ENCODE data around the gene ECHS1. TPM values are rescaled to one million over a fixed set of nuclear protein-coding genes. Genes with fewer than 3 reads are reported as not detected.
"Not testable (repeated sequence)": the region's sequence is repeated elsewhere in the genome, so short reads cannot be mapped to it uniquely, and the experiment has no call there.

The ECHS1 gene
- polyA plus RNA-seq, 2 of the 4 experiments (the other 2 are of a cell fraction), result 66.7 to 133 TPM

DNA sequence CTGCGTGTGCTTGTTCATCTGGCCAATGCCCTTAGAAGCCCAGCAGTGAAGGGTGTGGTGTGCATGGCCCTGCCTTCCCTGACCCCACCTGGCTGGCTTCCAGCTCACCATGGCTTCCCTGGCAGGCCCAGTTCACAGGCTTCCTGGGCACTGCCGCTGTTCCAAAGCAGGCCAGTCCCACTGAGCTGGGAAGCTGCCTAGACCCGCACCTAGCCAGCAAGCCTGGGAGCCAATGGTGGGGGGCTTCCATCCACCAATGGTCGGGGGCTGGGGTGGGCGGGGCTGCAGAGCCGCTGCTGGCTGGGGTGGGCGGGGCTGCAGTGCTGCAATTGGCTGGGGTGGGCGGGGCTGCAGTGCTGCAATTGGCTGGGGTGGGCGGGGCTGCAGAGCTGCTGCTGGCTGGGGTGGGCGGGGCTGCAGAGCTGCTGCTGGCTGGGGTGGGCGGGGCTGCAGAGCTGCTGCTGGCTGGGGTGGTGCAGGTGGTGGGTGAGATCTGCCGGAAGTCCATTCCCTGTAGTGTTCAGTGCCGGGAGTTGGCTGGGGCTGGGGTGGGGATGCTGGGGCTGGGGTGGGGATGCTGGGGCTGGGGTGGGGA is 48.9 kb downstream of the ECHS1 start:
- Histone ChIP-seq H3K9me3 (no peaks in the 10 kb centered on the region; the same call in 2 of the 3 replicates), H3K4me2 (peak overlapping the region; percentile 68), H3K27ac (peak overlapping the region; percentile 64 to 76), H3K4me1 (peaks cover 24% of the 10 kb centered on the region), H3K4me3 (peak overlapping the region; percentile 36)
- no peak for TF ChIP-seq KDM1A (IDR thresholded peaks at IDR 0.05; ENCODE audit: low read depth)
- no peak for TF ChIP-seq ELK1 (IDR thresholded peaks at IDR 0.05; ENCODE audit: low read depth, low read length)
- ChIA-PET POLR2A (interaction anchor here (0.6 kb wide), 1 partner anchor 37 kb away, joined by 4 read pairs; no protein-coding TSS in a partner anchor), CTCF (interaction anchor here (1.3 to 1.5 kb wide), 3 partner anchors 9 to 16 kb away, joined by 3 to 9 read pairs (median 4); no protein-coding TSS in a partner anchor)
- peak; percentile 69 to 80 for ATAC-seq
- DNase-seq (ENCODE audit: low read depth in 1 of 2, low spot score in 1 of 2), result peak; percentile 69 to 77
- 20% methylated on average over 1 of the region's 13 CpGs for WGBS (ENCODE audit: missing lambda C conversion rate)
- no peak for FAIRE-seq

GRCh38 chr10:133322064-133322709 is 51.0 kb downstream of the ECHS1 start:
- H3K27ac ChIP-seq; DNase-seq (ENCODE audit: low read depth in 1 of 2, low spot score in 1 of 2); POLR2A ChIA-PET; H3K4me2 ChIP-seq; FAIRE-seq; H3K9me3 ChIP-seq; ATAC-seq; H3K4me3 ChIP-seq: not testable (repeated sequence)
- H3K4me1 ChIP-seq, result peaks cover 20% of the 10 kb centered on the region
- CTCF ChIA-PET, result interaction anchor here (1.8 to 4.0 kb wide), 3 partner anchors 7 to 15 kb away, joined by 5 to 56 read pairs (median 10); no protein-coding TSS in a partner anchor
- WGBS (ENCODE audit: missing lambda C conversion rate), result 75% methylated on average over 12 of the region's 14 CpGs

DNA sequence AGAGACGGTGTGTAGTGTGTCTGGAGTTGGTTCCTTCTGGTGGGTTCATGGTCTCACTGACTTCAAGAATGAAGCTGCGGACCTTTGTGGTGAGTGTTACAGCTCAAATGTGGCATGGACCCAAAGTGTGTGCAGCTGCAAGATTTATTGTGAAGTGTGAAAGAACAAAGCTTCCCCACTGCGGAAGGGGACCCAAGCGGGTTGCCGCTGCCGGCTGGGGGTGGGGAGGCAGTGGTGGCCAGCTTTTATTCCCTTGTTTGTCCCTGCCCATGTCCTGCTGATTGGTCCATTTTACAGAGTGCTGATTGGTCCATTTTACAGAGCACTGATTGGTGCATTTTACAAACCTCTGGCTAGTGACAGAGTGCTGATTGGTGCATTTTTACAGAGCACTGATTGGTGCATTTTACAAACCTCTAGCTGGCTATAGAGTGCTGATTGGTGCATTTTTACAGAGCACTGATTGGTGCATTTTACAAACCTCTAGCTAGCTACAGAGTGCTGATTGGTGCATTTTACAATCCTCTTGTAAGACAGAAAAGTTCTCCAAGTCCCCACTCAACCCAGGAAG is 52.2 kb downstream of the ECHS1 start:
- FAIRE-seq; H3K4me3 ChIP-seq; H3K4me2 ChIP-seq; POLR2A ChIA-PET; ATAC-seq; H3K9me3 ChIP-seq; DNase-seq (ENCODE audit: low read depth in 1 of 2, low spot score in 1 of 2); H3K27ac ChIP-seq: not testable (repeated sequence)
- peak; percentile 96 for TF ChIP-seq MAFK (IDR thresholded peaks at IDR 0.05; ENCODE audit: partially characterized antibody)
- WGBS (ENCODE audit: missing lambda C conversion rate), result 76% methylated on average over 6 of the region's 6 CpGs
- peaks cover 15% of the 10 kb centered on the region for H3K4me1 ChIP-seq
- CTCF ChIA-PET, result interaction anchor here (0.6 to 4.0 kb wide), 6 partner anchors 8 to 652 kb away, joined by 3 to 56 read pairs (median 4); no protein-coding TSS in a partner anchor

DNA sequence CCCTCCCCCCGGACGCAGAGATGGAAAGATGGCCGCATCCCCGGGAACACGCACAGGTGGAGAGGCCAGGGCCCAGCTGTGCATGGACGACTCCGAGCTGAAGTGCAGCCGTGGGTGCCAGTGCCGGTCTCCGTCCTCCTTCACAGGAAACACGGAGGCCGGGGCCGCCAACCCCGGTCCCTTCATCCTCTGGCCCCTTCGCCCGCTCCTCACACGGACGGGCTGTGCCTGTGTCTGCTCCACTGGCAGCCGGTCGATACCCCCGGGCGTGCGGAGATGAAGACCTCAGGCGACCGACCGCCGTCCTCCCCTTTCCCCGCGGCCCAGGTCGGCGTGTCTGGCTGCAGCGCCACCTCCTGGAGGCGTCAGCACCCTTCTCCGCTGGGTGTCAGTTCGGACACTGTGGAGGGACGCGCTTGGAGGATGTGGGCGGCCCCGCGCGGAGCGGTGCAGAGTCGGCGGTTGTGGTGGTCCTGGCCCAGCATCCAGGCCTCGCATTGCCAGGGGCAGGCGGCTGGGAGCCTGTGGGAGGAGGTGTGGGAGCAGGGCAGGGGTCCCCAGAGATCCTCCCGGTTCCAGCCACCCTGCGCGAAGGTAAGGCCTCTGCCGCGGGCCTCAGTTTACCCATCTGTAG is 54.5 kb downstream of the ECHS1 start:
- peak; percentile 87 to 96 for ATAC-seq
- H3K4me2 ChIP-seq, result peak overlapping the region; percentile 70
- 7% methylated on average over 32 of the region's 51 CpGs for WGBS (ENCODE audit: missing lambda C conversion rate)
- H3K9me3 ChIP-seq, result no peaks in the 10 kb centered on the region; the same call in 2 of the 3 replicates
- peak overlapping the region; percentile 80 to 98 for H3K27ac ChIP-seq
- H3K4me1 ChIP-seq, result 0 out of 3 replicates have a peak, but pooled peaks cover 7% of the 10 kb centered on the region
- CTCF ChIA-PET, result interaction anchor here (0.6 to 4.0 kb wide), 11 partner anchors 8 to 90 kb away, joined by 3 to 56 read pairs (median 5); no protein-coding TSS in a partner anchor
- no peak for FAIRE-seq
- DNase-seq (ENCODE audit: low read depth in 1 of 2, low spot score in 1 of 2), result peak; percentile 68 to 84
- H3K4me3 ChIP-seq, result peak overlapping the region; percentile 62
- POLR2A ChIA-PET, result no interaction called here
- TF ChIP-seq, protein P1, sequence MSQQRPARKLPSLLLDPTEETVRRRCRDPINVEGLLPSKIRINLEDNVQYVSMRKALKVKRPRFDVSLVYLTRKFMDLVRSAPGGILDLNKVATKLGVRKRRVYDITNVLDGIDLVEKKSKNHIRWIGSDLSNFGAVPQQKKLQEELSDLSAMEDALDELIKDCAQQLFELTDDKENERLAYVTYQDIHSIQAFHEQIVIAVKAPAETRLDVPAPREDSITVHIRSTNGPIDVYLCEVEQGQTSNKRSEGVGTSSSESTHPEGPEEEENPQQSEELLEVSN (IDR thresholded peaks at IDR 0.05; ENCODE audit: borderline replicate concordance, low read depth), result no peak
- TF ChIP-seq GATA3 (IDR thresholded peaks at IDR 0.05; ENCODE audit: borderline replicate concordance), result no peak
- TF ChIP-seq ZSCAN20 (CRISPR knock-in tag; IDR thresholded peaks at IDR 0.05), result no peak
- TF ChIP-seq, protein P2, sequence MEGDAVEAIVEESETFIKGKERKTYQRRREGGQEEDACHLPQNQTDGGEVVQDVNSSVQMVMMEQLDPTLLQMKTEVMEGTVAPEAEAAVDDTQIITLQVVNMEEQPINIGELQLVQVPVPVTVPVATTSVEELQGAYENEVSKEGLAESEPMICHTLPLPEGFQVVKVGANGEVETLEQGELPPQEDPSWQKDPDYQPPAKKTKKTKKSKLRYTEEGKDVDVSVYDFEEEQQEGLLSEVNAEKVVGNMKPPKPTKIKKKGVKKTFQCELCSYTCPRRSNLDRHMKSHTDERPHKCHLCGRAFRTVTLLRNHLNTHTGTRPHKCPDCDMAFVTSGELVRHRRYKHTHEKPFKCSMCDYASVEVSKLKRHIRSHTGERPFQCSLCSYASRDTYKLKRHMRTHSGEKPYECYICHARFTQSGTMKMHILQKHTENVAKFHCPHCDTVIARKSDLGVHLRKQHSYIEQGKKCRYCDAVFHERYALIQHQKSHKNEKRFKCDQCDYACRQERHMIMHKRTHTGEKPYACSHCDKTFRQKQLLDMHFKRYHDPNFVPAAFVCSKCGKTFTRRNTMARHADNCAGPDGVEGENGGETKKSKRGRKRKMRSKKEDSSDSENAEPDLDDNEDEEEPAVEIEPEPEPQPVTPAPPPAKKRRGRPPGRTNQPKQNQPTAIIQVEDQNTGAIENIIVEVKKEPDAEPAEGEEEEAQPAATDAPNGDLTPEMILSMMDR (IDR thresholded peaks at IDR 0.05), result peak; percentile 74
- peak; percentile 81 for TF ChIP-seq MAX (IDR thresholded peaks at IDR 0.05)
- TF ChIP-seq, protein P3, sequence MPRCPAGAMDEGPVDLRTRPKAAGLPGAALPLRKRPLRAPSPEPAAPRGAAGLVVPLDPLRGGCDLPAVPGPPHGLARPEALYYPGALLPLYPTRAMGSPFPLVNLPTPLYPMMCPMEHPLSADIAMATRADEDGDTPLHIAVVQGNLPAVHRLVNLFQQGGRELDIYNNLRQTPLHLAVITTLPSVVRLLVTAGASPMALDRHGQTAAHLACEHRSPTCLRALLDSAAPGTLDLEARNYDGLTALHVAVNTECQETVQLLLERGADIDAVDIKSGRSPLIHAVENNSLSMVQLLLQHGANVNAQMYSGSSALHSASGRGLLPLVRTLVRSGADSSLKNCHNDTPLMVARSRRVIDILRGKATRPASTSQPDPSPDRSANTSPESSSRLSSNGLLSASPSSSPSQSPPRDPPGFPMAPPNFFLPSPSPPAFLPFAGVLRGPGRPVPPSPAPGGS (IDR thresholded peaks at IDR 0.05), result no peak
- no peak for TF ChIP-seq TP53 (CRISPR knock-in tag; IDR thresholded peaks at IDR 0.05)
- TF ChIP-seq KDM1A (IDR thresholded peaks at IDR 0.05; ENCODE audit: low read depth), result no peak
- no peak for TF ChIP-seq FOSB (CRISPR knock-in tag; IDR thresholded peaks at IDR 0.05)
- TF ChIP-seq HMGXB4 (CRISPR knock-in tag; IDR thresholded peaks at IDR 0.05; ENCODE audit: borderline replicate concordance), result 0 out of 2 replicates have a peak, but pooled peaks have one; percentile 24
- TF ChIP-seq ELK1 (IDR thresholded peaks at IDR 0.05; ENCODE audit: low read depth, low read length), result no peak
- TF ChIP-seq MAZ (IDR thresholded peaks at IDR 0.05; ENCODE audit: borderline replicate concordance, low read depth, low read length), result no peak
- TF ChIP-seq, protein P4, sequence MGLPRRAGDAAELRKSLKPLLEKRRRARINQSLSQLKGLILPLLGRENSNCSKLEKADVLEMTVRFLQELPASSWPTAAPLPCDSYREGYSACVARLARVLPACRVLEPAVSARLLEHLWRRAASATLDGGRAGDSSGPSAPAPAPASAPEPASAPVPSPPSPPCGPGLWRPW (IDR thresholded peaks at IDR 0.05), result no peak
- TF ChIP-seq JUNB (IDR thresholded peaks at IDR 0.05), result no peak
